Measurements from ENCODE around the gene PHLDA3. TPM values are rescaled to one million over a fixed set of nuclear protein-coding genes. Genes with fewer than 3 reads are reported as not detected.

PHLDA3 gene
- total RNA-seq, 1 donor from 2014 or later: 74.8 TPM

Other genes with a start within 250 kb of the PHLDA3 start
- 0.15 and 0.47 TPM in 2 replicates for gene PKP1, start 185.7 kb downstream of the PHLDA3 start, total RNA-seq
- gene TNNT2, start 91.5 kb downstream of the PHLDA3 start, total RNA-seq: 0.88 TPM in 1 of 2 replicates, not detected in the other
- gene LAD1, start 69.9 kb downstream of the PHLDA3 start, total RNA-seq: 1.1 TPM in 2 replicates
- not detected in 2 replicates for gene TNNI1, start 47.5 kb downstream of the PHLDA3 start, total RNA-seq
- gene CSRP1, start 37.9 kb upstream of the PHLDA3 start, total RNA-seq: 765 and 867 TPM in 2 replicates
- 58.9 and 145 TPM in 2 replicates for gene NAV1, start 69.9 kb upstream of the PHLDA3 start, total RNA-seq